SK-N-SH treated with all-trans-retinoic acid at 6 μM for 48 hours (cell line): ENCODE results near the gene SMIM20.

Source experiments
- ATAC-seq: fragments of 200-7000 bp; cut with Tn5 transposase; 3 replicates; pipeline ENCODE4 v1.9.1; 2020; ENCODE audit warnings: mild to moderate bottlenecking, moderate library complexity
- ARNTL ChIP-seq: fragments of 450-650 bp; formaldehyde crosslinking; IDR thresholded peaks from 2 replicates; pipeline ENCODE4 v1.5.0; 2020; ENCODE audit warnings: low read depth, mild to moderate bottlenecking, moderate library complexity, borderline replicate concordance
- BACH2 ChIP-seq: fragments of 250-450 bp; sonication (Bioruptor Pico); IDR thresholded peaks from 2 replicates; pipeline ENCODE4 v1.9.0; 2021; ENCODE audit warnings: mild to moderate bottlenecking, borderline replicate concordance
- CSDC2 ChIP-seq: fragments of 250-450 bp; sonication (Bioruptor Pico); IDR thresholded peaks from 2 replicates; pipeline ENCODE4 v1.5.0; 2020; ENCODE audit warnings: mild to moderate bottlenecking, moderate library complexity
- ESRRG ChIP-seq: fragments of 250-450 bp; sonication (Bioruptor Pico); IDR thresholded peaks from 2 replicates; pipeline ENCODE4 v1.6.1; 2021; ENCODE audit warnings: mild to moderate bottlenecking
- GLIS3 ChIP-seq: fragments of 250-450 bp; sonication (Bioruptor Pico); IDR thresholded peaks from 2 replicates; pipeline ENCODE4 v1.5.0; 2020; ENCODE audit warnings: mild to moderate bottlenecking, moderate library complexity
- ISL1 ChIP-seq: fragments of 250-450 bp; sonication (Bioruptor Pico); IDR thresholded peaks from 2 replicates; pipeline ENCODE4 v2.1.2; 2022; ENCODE audit warnings: mild to moderate bottlenecking, moderate library complexity
- OSR1 ChIP-seq: fragments of 250-450 bp; sonication (Bioruptor Pico); IDR thresholded peaks from 2 replicates; pipeline ENCODE4 v1.8.0; 2022; ENCODE audit warnings: moderate library complexity, mild to moderate bottlenecking, inconsistent platforms
- PATZ1 ChIP-seq: fragments of 250-450 bp; sonication (Bioruptor Pico); IDR thresholded peaks from 2 replicates; pipeline ENCODE4 v1.8.0; 2020; ENCODE audit warnings: mild to moderate bottlenecking, moderate library complexity, borderline replicate concordance
- POU6F1 ChIP-seq: fragments of 250-450 bp; sonication (Bioruptor Pico); IDR thresholded peaks from 2 replicates; pipeline ENCODE4 v1.8.0; 2021; ENCODE audit warnings: low read depth, mild to moderate bottlenecking, moderate library complexity, borderline replicate concordance
- PPARA ChIP-seq: fragments of 250-450 bp; sonication (Bioruptor Pico); IDR thresholded peaks from 2 replicates; pipeline ENCODE4 v1.5.0; 2020; ENCODE audit warnings: mild to moderate bottlenecking, borderline replicate concordance
- RARB ChIP-seq: fragments of 250-450 bp; sonication (Bioruptor Pico); IDR thresholded peaks from 2 replicates; pipeline ENCODE4 v1.8.0; 2021; ENCODE audit warnings: mild to moderate bottlenecking, moderate library complexity
- SNAI2 ChIP-seq: fragments of 250-450 bp; sonication (Bioruptor Pico); IDR thresholded peaks from 2 replicates; pipeline ENCODE4 v1.5.0; 2020; ENCODE audit warnings: mild to moderate bottlenecking, moderate library complexity
- TCF4 ChIP-seq: fragments of 250-450 bp; sonication (Bioruptor Pico); IDR thresholded peaks from 2 replicates; pipeline ENCODE4 v1.8.0; 2021; ENCODE audit warnings: mild to moderate bottlenecking, moderate library complexity, borderline replicate concordance
- TOX ChIP-seq: fragments of 250-450 bp; sonication (Bioruptor Pico); IDR thresholded peaks from 2 replicates; pipeline ENCODE4 v1.8.0; 2021; ENCODE audit warnings: mild to moderate bottlenecking, moderate library complexity, borderline replicate concordance
- ZC3H10 ChIP-seq: fragments of 250-450 bp; sonication (Bioruptor Pico); IDR thresholded peaks from 2 replicates; pipeline ENCODE4 v1.5.1; 2021; ENCODE audit warnings: mild to moderate bottlenecking, moderate library complexity
- ZFP30 ChIP-seq: fragments of 450-650 bp; formaldehyde crosslinking; IDR thresholded peaks from 2 replicates; pipeline ENCODE4 v1.5.0; 2022; ENCODE audit warnings: mild to moderate bottlenecking, moderate library complexity
- ZNF565 ChIP-seq: fragments of 450-650 bp; formaldehyde crosslinking; conservative IDR thresholded peaks from 2 replicates; pipeline ENCODE4 v1.5.0; 2020; ENCODE audit warnings: low read depth, mild to moderate bottlenecking, moderate library complexity
- ZNF8 ChIP-seq: fragments of 450-650 bp; formaldehyde crosslinking; IDR thresholded peaks from 2 replicates; pipeline ENCODE4 v1.5.0; 2020; ENCODE audit warnings: mild to moderate bottlenecking, moderate library complexity
- TF ChIP-seq, protein P1 (sequence below): fragments of 250-450 bp; sonication (Bioruptor Pico); IDR thresholded peaks from 2 replicates; pipeline ENCODE4 v1.5.0; 2020; ENCODE audit warnings: mild to moderate bottlenecking, moderate library complexity

The SMIM20 gene

DNA sequence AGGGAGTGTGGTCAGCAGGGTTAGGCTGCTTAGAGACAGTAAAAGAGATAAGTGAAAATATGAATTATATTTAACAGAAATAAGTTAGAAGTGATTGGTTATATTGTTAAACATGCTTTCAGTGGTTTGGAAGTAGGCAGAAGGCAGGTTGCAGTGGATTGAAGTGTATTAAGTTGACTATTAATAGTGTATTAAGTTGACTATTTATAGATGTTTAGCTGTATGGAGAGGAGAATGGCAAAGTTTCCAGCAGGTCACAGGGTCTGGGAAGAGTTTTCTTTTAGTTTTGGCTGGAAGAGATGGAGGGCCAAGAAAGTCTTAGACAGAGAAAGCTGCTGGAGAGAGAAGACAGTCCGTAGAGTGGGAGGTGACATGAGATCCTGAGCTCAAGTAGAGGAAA lies 7.9 kb downstream of the SMIM20 start:
- ATAC-seq: no peak
- TF ChIP-seq ZC3H10 (CRISPR knock-in tag): no peak
- TF ChIP-seq ZNF8 (CRISPR knock-in tag): no peak
- no peak for TF ChIP-seq GLIS3 (CRISPR knock-in tag)
- no peak for TF ChIP-seq TCF4
- TF ChIP-seq ZFP30 (CRISPR knock-in tag): no peak
- no peak for TF ChIP-seq OSR1 (CRISPR knock-in tag)
- no peak for TF ChIP-seq PATZ1
- TF ChIP-seq, protein P1, sequence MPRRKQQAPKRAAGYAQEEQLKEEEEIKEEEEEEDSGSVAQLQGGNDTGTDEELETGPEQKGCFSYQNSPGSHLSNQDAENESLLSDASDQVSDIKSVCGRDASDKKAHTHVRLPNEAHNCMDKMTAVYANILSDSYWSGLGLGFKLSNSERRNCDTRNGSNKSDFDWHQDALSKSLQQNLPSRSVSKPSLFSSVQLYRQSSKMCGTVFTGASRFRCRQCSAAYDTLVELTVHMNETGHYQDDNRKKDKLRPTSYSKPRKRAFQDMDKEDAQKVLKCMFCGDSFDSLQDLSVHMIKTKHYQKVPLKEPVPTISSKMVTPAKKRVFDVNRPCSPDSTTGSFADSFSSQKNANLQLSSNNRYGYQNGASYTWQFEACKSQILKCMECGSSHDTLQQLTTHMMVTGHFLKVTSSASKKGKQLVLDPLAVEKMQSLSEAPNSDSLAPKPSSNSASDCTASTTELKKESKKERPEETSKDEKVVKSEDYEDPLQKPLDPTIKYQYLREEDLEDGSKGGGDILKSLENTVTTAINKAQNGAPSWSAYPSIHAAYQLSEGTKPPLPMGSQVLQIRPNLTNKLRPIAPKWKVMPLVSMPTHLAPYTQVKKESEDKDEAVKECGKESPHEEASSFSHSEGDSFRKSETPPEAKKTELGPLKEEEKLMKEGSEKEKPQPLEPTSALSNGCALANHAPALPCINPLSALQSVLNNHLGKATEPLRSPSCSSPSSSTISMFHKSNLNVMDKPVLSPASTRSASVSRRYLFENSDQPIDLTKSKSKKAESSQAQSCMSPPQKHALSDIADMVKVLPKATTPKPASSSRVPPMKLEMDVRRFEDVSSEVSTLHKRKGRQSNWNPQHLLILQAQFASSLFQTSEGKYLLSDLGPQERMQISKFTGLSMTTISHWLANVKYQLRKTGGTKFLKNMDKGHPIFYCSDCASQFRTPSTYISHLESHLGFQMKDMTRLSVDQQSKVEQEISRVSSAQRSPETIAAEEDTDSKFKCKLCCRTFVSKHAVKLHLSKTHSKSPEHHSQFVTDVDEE (CRISPR knock-in tag): no peak
- TF ChIP-seq RARB (CRISPR knock-in tag): no peak

- TF ChIP-seq ZC3H10 (CRISPR knock-in tag) (no peak), ZNF565 (no peak), ZNF8 (CRISPR knock-in tag) (no peak), SNAI2 (CRISPR knock-in tag) (no peak), CSDC2 (CRISPR knock-in tag) (no peak), ZFP30 (CRISPR knock-in tag) (no peak), PPARA (CRISPR knock-in tag) (no peak), RARB (CRISPR knock-in tag) (no peak), POU6F1 (CRISPR knock-in tag) (no peak), GLIS3 (CRISPR knock-in tag) (no peak), ISL1 (CRISPR knock-in tag) (no peak), OSR1 (CRISPR knock-in tag) (no peak), ESRRG (CRISPR knock-in tag) (no peak)
- TF ChIP-seq, all 23 proteins: peak for 0
- ATAC-seq: no peak
These were observed 8.9 kb downstream of the SMIM20 start for GRCh38 chr4:25922812-25923369.

- TF ChIP-seq ARNTL (CRISPR knock-in tag) (no peak), RARB (CRISPR knock-in tag) (no peak), BACH2 (CRISPR knock-in tag) (no peak), TOX (CRISPR knock-in tag) (no peak), ZNF8 (CRISPR knock-in tag) (no peak), PPARA (CRISPR knock-in tag) (no peak), POU6F1 (CRISPR knock-in tag) (no peak), ZFP30 (CRISPR knock-in tag) (no peak)
- TF ChIP-seq, protein P1 (CRISPR knock-in tag): no peak
- ATAC-seq: no peak
These were observed 9.7 kb downstream of the SMIM20 start for GRCh38 chr4:25923745-25924144.
